Measurements from ENCODE around the gene ERI2. TPM values are rescaled to one million over a fixed set of nuclear protein-coding genes. Genes with fewer than 3 reads are reported as not detected.
A peak's percentile ranks its signal among the peaks of the same experiment; 100 is the strongest.

The ERI2 gene
- total and polyA plus RNA-seq, 2 of the 13 experiments (the other 11 are each of a cell fraction or from before 2014, with no cell fraction given), result 17.4 to 41.3 TPM

GRCh38 chr16:20799599-20799998 lies 6.7 kb downstream of the ERI2 start (continued):
- TF ChIP-seq ZNF280B (CRISPR knock-in tag; IDR thresholded peaks at IDR 0.05; ENCODE audit: borderline replicate concordance), result no peak
- peak; percentile 55 for TF ChIP-seq STAG1 (CRISPR knock-in tag; IDR thresholded peaks at IDR 0.05)
- no peak for TF ChIP-seq MAZ (IDR thresholded peaks at IDR 0.05; ENCODE audit: borderline replicate concordance, low read depth, low read length)
- TF ChIP-seq MAZ (CRISPR knock-in tag; IDR thresholded peaks at IDR 0.05; ENCODE audit: low read depth), result no peak
- TF ChIP-seq MYNN (CRISPR knock-in tag; IDR thresholded peaks at IDR 0.05; ENCODE audit: low read depth), result no peak
- TF ChIP-seq HNF1A (IDR thresholded peaks at IDR 0.05; ENCODE audit: low read depth), result no peak
- TF ChIP-seq HNF1A (CRISPR knock-in tag; IDR thresholded peaks at IDR 0.05; ENCODE audit: borderline replicate concordance), result no peak
- no peak for TF ChIP-seq ZNF30 (CRISPR knock-in tag; IDR thresholded peaks at IDR 0.05)
- TF ChIP-seq ZNF598 (CRISPR knock-in tag; IDR thresholded peaks at IDR 0.05; ENCODE audit: borderline replicate concordance), result no peak
- no peak for TF ChIP-seq ZNF564 (CRISPR knock-in tag; IDR thresholded peaks at IDR 0.05)
- TF ChIP-seq ARID3A (IDR thresholded peaks at IDR 0.05; ENCODE audit: low read depth, low read length), result peak; percentile 36; the same call in 1 of the 2 replicates
- TF ChIP-seq ZNF121 (CRISPR knock-in tag; IDR thresholded peaks at IDR 0.05), result no peak
- no peak for TF ChIP-seq MNT (IDR thresholded peaks at IDR 0.05)
- no peak for TF ChIP-seq ZNF333 (CRISPR knock-in tag; IDR thresholded peaks at IDR 0.05; ENCODE audit: borderline replicate concordance)
- no peak for TF ChIP-seq NFIC (IDR thresholded peaks at IDR 0.05; ENCODE audit: low read length)
- no peak for TF ChIP-seq ELK4 (CRISPR knock-in tag; IDR thresholded peaks at IDR 0.05; ENCODE audit: borderline replicate concordance)
- TF ChIP-seq ZNF234 (CRISPR knock-in tag; conservative IDR thresholded peaks at IDR 0.05), result no peak
- no peak for TF ChIP-seq ZNF235 (CRISPR knock-in tag; IDR thresholded peaks at IDR 0.05; ENCODE audit: borderline replicate concordance)
- no peak for TF ChIP-seq HMGA1 (CRISPR knock-in tag; conservative IDR thresholded peaks at IDR 0.05)
- peak; percentile 37; the same call in 1 of the 2 replicates for TF ChIP-seq KDM5A (IDR thresholded peaks at IDR 0.05; ENCODE audit: borderline replicate concordance, low read length)
- TF ChIP-seq SP140L (CRISPR knock-in tag; IDR thresholded peaks at IDR 0.05; ENCODE audit: borderline replicate concordance), result no peak

All from HepG2 (cell line).